HG02798 (cell line): ENCODE data around the gene NSF.
"Not testable (repeated sequence)": the region's sequence is repeated elsewhere in the genome, so short reads cannot be mapped to it uniquely, and the experiment has no call there.

Source experiments
- ATAC-seq: cut with Tn5 transposase; IDR thresholded peaks from one replicate; pipeline ENCODE4 v1.9.1; 2021; ENCODE audit warnings: mild to moderate bottlenecking; ENCODE audit not compliant: unreplicated experiment, poor library complexity

NSF gene

DNA sequence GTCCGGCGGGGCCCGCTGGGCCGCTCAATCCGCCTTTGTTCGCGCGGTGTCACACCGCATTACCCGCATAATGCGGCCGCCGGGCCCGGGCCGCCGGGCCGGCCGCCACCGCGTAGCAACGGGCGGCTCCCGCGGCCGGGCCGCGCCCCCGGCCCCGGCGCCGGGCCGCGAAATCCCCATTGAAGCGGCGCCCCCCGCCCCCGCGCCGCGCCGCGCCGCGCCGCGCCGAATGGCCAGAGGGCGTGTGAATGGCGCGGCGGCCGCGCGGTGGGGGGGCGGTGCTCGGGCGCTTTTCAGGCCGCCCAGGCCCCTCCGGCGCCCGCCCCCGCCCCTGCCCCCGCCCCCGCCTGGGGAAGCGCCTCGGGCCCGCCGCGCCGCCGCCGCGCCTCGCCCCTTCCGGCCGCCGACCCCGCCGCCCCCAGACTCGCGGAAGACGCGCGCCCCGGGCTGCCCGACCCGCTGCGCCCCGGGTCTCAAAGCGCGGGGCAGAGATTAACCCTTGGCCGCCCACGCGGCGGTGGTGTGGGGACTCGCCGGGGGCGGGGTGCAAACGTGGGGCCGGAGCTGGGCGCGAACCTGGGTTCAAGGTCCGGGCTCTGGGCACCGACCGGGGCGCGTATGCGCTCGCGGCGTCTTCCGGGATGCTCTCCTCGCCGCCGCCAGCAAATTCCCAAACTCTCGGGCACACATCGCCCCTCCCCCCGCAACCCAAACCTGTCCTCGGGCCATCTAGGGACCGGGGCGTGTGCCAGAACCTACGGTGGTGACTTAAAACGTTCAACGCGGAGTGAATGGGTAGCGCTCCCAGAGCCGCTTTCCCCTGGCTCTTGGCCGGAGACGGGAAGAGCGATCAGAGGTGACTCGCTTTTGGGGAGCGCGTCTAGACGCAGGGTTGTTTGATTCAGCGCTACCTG, 181.3 kb downstream of the NSF start:
- ATAC-seq, result peak; percentile 20

DNA sequence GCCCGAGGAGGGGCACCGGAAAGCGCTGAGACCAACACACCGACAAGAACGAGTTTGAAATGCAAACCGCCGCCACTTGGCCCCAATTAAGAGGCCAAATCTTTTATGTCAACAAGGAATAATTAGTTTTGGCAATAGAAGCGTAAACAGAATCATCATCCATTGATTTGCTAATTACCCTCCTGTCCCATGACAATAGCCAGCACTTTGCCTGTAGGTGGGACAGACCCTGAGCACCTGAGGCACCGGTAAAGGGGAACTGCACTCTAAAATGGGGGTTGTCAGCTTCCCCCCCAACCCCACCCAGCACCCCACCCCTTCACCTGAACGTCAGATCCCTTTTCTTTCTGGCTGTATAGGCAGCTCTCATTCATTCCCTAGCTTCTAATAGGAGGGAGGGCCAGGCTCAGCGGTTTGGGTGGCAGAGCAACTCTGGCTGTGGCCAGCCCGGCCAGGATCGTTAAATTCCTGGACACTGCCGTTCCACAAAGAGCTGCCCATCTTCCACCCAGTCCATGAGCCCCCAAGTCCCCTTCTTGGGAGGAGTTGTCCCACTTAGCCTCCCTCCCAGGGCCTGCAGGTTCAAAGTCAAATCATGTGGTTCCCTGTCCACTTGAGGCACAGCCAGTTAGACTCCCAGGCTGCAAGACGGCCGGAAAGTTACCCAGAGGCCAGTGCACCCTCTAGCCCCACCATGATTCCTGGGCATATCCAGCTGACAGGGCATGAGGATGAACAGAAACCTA, 182.2 kb downstream of the NSF start:
- no peak for ATAC-seq

DNA sequence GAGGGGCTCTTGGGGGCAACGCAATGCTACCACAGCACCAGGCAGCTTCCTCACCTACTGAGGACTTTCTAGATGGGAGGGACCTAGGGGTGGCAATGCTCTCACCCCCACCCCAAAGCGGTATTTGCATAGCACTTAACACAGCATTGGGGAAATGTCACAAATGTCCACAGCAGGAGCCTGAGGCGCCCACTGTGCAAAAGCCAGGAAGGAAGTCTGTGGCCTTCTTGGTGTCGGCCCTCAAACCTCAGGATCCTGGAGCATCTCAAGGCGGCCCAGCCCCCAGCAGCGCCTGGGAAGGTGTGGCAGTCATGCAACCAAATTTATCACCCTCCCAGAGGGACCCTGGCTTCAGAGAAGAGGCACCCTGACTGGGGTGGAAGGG, 182.7 kb downstream of the NSF start:
- ATAC-seq, result no peak

DNA sequence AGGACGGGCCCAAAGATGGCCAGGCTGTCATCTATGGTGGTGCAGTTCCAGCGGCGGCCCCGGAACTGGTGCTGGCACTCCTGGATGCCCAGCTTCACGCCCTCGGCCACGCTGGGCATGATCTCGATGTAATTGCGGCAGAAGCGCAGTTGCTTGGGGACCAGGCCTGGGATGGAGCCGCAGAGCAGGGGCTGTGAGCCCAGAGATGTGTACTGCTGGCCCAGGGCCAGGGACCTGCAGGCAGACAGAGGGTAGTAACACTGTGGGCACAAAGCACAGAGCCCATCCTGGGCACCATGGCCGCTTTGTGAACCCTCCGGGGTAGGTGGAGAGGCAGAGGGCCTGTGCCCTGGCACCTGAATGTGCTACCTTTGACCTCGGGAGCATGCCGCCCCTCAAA, 183.2 kb downstream of the NSF start:
- no peak for ATAC-seq

DNA sequence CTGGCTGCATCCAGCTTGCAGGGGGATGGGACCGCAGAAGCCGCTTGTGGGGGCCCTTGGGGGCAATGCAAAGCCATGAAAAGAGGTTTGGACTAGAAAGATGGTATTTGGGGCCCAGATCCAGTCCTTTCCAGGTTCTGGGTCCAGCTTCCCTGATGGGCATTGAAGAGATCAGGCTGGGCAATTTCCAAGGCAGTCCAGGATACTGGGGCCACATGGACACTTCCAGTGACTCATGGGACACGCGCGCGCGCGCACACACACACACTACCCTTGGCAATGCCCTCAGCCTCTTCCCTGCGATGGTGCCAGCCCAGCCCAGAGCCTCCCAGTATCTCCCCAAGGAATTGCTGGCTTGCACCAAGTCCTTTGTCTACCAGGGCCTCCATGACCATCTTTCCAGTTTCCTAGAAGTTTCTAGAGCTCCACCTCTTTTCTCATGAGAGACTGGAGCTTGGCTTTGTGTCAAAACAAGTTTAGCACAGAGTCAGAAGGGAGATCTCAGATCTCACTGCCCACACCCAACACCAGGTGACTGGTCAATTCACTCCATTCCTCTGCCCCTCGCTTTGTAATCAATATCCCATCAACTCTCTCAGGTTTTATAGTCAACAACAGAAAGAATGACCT, 183.8 kb downstream of the NSF start:
- ATAC-seq, result no peak

DNA sequence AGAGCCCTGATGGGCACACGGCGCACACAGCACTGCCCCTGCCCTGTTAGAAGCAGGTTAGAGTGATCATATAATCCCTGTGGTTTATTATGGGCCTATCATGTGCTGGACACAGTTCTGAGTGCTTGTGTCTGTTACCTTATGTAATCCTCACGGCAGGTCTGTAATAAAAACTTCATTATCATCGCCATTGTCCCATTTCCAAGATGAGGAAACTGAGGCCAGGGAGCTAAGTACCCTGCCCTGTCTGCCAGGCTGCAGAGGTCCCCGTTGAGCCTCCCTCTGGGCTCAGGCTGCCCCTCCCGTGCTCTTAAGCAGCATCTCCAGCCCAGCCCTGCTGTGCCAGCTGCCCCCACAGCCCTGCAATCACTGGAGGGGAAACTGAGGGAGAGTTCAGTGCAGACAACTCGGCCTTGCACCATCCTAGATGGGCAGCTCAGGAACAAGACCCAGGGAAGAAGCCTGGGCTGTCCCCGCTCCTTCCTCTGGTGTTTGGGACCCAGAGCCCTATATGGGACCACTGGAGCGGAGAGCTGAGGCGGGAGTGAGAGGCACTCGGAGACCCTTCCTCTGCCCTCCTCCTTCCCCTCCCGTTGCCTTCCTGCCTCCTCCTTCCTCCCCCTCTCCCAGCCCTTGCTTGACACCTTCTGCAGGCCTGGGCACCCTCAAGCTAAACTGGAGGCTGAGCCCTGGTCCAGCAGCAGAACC, 186.0 kb downstream of the NSF start:
- ATAC-seq, result no peak

DNA sequence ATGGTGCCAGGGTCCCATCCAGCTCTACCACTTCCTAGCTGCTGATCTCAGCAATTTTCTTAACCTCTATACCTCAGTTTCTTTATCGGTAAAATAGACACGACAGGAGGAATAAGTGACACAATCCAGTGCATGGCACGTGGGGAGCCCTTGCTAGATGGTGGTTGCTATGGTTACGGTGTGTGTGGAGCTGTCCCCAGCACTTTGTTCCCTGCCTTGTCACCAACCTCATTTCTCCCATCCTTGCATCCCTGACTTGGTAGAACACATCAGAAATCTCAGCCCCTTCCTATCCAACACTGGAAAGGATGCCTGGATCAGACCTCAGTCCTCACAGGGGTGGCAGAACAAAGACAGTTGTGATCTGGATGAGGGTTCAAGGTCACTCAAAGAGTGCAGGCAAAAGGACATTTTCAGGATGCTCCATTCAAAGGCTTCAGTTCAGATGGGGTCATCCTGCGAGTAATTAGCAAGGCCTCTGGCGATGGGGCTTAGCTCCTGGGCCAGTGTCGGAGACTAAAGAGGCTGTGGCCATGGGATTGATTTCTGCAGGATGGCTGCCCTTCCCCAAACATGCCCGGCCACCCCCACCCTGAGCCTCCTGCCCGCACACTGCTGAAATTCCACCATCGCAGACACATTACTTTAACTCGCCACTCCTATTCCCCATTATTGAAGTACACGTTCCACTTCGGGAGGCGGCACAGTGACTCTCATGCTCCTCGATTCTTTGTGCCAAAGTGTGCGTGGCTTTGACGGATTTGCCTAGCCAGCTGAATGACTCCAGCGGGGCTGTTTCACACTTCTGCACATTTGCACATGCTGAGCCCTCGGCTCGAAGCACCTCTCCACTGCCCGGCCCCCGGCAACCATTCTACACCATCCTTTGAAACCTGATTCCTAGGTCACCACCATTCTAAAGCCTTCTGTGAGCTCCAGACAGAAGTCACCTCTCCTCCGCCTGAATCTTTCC, 187.8 kb downstream of the NSF start:
- no peak for ATAC-seq

DNA sequence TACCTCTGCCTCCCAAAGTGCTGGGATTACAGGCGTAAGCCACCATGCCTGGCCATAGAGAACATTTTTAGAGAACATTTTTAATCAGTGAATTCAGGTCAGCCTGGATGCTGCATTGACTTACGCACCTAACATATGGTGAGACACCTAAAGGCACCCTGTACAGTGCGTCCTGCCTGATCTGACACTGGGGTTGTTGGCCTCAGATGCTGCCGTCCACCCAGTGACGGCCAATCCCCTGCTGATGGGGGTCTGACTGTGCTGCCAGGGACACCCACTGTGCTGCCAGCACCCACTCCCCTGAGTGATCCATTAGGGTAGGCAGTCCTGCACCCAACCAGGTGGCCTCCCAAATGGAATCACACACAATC, 189.5 kb downstream of the NSF start:
- ATAC-seq, result no peak

DNA sequence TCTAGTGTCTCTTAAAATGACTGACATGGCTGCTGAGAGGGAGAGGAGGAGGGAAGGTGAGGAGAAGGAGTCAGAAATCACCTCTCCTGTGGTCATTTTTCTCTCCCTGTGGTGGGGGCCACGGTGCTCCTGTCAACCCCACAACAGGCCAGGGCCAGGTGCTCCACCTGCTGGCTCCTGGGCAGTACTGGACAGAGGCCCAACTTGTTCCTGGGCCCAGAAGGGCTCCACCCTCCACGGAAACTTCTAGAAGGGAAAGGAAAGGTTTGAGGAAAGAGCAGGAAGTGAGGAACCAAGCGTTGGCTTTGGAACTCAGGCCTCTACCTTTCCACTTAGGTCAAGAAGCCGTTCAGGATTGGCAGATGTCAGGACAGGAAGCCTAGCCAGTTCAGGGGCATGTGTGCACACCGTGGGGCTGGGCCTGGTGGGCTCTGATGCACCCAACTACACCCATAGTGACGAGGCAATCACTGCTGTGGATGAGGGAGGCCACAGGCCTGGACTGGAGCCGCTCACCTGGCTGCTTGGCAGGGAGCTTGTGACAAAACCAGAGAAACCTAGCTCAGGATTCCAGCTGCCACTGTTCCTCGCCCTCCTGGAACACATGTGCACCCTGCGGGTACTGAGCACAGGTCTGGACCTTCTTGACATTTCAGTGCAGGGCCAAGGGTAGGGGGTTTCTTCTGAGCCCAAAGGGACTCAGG, 191.9 kb downstream of the NSF start:
- no peak for ATAC-seq

DNA sequence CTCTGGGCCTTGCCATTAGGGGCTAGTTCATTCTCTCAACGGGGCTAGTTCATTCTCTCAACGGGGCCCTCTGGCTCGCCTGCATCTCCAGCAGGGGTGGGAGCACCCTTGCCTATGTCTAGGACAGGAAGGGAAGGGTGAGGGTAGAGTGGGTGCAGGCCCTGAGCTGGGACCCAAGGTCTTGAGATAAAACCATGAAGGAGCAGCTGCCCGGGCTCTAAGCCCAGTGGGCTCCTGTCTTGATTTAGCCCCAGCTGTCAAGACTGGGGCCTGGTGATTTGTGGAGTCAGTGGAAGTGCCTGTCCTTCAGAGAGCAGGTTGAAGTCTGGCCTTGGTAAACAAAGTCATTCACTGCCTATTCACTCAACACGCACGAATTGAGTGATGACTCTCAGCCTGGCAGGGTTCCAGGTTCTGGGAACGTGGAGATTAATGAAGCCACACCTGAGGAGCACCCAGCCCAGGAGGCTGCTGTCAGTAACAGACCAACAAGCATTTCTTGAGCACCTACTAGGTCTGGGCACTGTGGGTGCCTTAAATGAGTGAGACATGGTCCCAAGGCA, 192.6 kb downstream of the NSF start:
- no peak for ATAC-seq

DNA sequence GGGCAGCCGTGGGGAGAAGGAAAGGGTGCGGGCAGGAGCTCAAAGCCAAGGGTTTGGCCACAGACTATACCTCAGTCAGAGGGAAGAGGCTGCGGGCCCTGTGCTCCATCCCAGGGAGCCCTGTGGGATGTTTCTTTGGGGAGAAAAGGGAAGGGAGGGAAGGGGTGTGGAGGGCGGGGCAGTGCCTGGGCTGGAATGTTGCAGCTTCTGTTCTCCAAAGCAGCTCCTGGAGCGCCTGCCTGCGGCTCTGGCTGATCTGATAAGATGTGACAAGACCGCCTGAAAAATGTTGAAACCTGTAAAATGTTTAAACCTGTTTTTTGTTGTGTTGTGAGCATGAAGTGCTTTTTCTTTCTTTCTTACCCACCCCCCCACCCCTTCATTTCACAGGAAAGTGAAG, 195.2 kb downstream of the NSF start:
- ATAC-seq, result no peak

DNA sequence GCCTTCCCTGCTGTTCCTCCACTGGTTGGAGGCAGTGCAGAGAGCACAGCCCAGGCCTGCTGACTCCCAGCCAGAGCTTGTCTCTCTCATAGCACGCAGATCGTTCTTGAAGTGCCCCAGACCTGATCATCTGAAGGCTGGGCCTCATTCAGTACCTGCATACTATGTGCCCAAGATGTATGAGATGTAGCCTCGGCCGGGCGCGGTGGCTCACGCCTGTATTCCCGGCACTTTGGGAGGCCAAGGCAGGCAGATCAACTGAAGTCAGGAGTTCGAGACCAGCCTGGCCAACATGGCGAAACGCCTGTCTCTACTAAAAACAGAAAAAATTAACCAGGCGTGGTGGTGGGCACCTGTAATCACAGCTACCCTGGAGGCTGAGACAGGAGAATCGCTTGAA, 197.0 kb downstream of the NSF start:
- no peak for ATAC-seq

DNA sequence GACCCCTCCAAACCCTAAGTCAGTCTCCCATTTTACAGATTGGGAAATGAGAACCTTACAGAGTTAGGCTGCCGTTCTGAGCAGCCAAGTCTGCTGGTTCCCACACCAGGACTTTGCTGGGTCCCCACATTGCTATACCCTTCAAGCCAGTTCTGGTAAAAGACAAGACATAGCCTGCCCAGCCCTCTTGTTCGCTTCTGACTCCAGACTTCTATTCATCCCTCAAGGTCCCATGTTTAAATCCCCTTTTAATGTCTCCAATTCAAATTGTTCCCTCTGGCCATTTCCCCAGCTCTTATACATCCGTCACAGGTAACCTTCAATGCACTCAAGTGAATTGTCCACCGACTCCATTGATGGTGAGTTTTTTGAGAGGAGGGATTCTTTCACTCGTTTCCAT, 197.8 kb downstream of the NSF start:
- ATAC-seq, result no peak

DNA sequence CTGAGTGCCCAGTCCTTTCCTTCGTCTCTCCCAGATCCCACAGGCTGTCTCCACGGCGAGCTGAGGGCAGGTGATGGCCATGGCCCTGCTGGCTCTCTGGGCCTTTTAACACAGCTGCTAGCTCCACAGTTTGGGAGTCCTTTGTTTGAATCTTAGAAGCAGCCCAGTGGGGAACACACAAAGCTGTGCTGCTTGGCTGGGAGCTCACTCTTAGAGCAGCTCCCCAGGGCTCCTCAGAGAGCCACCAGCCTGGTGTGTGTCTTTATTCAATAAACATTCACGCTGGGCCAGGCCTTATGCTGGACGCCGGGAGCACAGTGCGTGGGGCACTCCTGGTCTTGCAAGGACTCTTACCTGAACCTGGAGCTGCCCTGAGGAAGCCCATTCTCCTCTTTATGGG, 198.3 kb downstream of the NSF start:
- ATAC-seq, result no peak

DNA sequence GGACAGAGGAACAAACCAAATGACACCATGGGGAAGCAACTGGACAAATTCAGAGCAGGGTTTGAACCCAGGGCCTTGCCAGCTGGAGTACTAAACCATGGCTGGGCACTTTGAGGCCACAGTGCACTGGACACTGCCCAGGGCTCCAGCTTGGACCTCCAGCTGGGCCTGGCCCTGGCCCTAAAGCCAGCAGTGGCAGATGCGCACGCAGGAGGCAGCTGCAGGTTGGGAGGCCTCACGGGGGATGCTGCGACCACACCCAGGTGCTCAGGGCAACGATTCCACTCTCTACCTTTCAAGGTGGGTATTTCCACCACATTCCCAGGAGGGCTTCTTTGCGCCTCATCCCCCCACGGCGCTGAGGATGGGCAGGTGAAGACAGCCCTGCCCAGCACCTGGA, 199.1 kb downstream of the NSF start:
- no peak for ATAC-seq

DNA sequence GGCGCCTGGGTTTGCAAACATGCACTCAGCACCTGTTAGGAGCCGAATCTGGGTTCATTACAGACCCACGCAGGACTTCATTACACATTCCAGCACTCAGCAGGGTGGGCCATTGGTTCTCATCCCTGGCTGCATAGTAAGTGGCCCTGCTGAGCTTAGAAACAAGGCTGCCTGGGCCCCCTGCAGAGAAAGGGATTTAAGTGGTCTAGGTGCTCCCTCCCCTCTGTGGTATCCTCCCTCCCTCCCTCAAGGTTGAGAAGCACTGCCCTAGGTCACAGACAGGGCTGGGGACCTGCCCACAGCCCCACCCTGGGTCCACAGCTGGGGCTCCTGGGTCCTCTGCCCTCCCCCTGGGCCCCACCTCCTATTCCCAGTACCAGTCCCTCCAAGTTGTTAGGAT, 199.7 kb downstream of the NSF start:
- no peak for ATAC-seq

DNA sequence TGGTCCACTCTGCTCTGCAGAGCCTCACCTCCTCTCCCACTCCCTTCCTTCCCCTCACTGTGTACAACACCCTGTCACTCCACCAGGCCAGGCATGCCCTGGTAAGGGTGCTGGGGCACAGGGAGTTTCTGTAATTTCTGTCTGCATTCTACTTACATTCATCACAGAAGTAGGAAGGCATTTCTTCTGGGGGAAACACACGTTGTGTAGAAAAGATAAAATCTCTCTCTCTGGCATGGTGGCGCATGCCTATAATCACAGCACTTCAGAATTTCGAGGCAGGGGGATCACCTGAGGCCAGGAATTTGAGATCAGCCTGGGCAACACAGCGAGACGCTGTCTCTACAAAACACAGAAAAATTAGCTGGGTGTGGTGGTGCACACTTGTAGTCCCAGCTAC, 201.1 kb downstream of the NSF start:
- ATAC-seq, result no peak

DNA sequence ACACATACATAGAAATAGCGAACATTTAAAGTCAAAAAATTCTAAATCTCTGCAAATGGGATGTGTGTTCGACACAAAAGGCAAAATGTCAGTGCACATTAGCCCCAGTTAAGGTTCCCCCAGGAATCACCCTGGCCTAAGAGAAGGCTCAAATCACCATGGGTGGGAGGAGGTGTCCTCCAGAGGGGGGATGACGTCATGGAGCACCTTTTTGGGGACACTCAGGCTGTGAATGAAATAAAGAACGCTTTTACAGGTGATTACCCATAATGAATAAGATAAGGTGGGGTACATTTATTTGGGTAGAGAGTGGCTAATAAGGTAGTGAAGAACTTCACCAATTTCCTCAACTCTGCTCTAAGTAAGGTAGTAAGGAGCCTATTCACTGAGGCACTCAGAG, 201.6 kb downstream of the NSF start:
- ATAC-seq, result no peak

DNA sequence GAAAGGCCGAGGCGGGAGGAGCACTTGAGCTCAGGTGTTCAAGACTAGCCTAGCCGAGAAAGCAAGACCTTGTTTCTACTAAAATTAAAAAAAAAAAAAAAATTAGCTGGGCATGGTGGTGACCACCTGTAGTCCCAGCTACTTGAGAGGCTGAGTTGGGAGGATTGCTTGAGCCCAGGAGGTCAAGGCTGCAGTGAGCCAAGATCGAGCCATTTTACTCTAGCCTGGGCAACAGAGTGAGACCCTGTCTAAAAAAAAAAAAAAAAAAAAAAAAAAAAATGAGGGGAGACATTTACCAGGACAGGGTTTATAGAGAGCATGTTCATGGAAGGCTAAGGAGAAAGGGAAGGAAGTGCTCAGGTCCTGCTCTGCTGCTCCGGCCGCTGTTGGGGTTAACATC, 202.6 kb downstream of the NSF start:
- ATAC-seq, result not testable (repeated sequence)
